ENCODE measurements around the gene SPATS2. TPM values are rescaled to one million over a fixed set of nuclear protein-coding genes. Genes with fewer than 3 reads are reported as not detected.

The SPATS2 gene
- total RNA-seq, 1 experiment from 2014 or later = 74.2 TPM

DNA sequence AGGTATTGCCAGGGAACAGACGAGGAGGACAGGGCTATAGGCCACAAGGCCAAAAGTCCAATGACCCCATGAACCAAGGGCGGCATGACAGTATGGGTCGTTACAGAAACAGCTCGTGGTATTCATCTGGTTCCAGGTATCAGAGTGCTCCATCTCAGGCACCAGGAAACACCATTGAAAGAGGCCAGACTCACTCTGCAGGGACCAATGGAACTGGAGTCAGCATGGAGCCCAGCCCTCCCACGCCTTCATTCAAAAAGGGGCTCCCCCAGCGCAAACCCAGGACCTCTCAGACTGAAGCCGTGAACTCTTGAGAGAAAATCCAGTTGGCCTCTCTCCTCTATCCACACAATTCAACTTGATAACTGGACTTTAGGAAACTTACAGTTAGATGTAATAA, 158.7 kb downstream of the SPATS2 start:
- H3K36me3 ChIP-seq (ENCODE audit: control insufficient read depth in 1 of 2, insufficient read depth in 2 of 2, low read length in 2 of 2) = peaks cover 41 to 43% of the 10 kb centered on the region in 2 experiments
- intact Hi-C loops (cut with micrococcal nuclease) = no loop called here
- no peak overlapping the region for H3K9ac ChIP-seq (ENCODE audit: low read length)
- no peak overlapping the region for H2AFZ ChIP-seq (ENCODE audit: low read depth, low read length, poor library complexity, severe bottlenecking)
- DNase-seq (ENCODE audit: low read depth, low spot score) = no peak
- H3K4me1 ChIP-seq (ENCODE audit: control insufficient read depth in 1 of 2, insufficient read depth in 2 of 2, low read length in 2 of 2) = no peaks in the 10 kb centered on the region
- no peak overlapping the region for H3K27ac ChIP-seq (ENCODE audit: low read depth, low read length)
- CTCF ChIA-PET = interaction anchor here (1.1 to 2.4 kb wide), 2 partner anchors 12 to 54 kb away, joined by 3 to 6 read pairs; no protein-coding TSS in a partner anchor
- RAD21 ChIA-PET (ENCODE audit: low non-redundant PET in 1 of 2, low total read pairs in 2 of 2, uncharacterized antibody in 2 of 2, unreplicated experiment in 2 of 2) = no interaction called here
- BruUV-seq (replicated peaks) = no TSS peak
- no peak overlapping the region for H3K4me2 ChIP-seq (ENCODE audit: low read length)
- H3K4me3 ChIP-seq (replicated peaks in 1 of 2; ENCODE audit: low read depth in 1 of 2, low read length in 2 of 2) = no peak overlapping the region
- no peak for TF ChIP-seq CBX3 (IDR thresholded peaks at IDR 0.05; ENCODE audit: low read depth)
- TF ChIP-seq EZH2phosphoT487 (IDR thresholded peaks at IDR 0.05; ENCODE audit: borderline replicate concordance) = no peak
- no peak for TF ChIP-seq EZH2 (IDR thresholded peaks at IDR 0.05)
- TF ChIP-seq RAD21 (IDR thresholded peaks at IDR 0.05; ENCODE audit: low read depth) = no peak
- TF ChIP-seq, protein P1, sequence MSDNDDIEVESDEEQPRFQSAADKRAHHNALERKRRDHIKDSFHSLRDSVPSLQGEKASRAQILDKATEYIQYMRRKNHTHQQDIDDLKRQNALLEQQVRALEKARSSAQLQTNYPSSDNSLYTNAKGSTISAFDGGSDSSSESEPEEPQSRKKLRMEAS (IDR thresholded peaks at IDR 0.05) = no peak
- no peak for TF ChIP-seq CEBPB (IDR thresholded peaks at IDR 0.05; ENCODE audit: low read depth)
- no peak for TF ChIP-seq ELF1 (IDR thresholded peaks at IDR 0.05; ENCODE audit: borderline replicate concordance, low read depth)
- TF ChIP-seq SIN3A (IDR thresholded peaks at IDR 0.05; ENCODE audit: low read depth) = no peak
- no peaks in the 10 kb centered on the region for H3K79me2 ChIP-seq (ENCODE audit: insufficient read depth, low read length)
- H4K20me1 ChIP-seq (ENCODE audit: insufficient read depth) = no peaks in the 10 kb centered on the region
- no peaks in the 10 kb centered on the region for H3K9me2 ChIP-seq (ENCODE audit: insufficient read depth)
- no peaks in the 10 kb centered on the region for H3K27me3 ChIP-seq (ENCODE audit: insufficient read depth, low read length)
- POLR2A ChIA-PET = no interaction called here
- H3K9me3 ChIP-seq (ENCODE audit: control insufficient read depth in 1 of 2, insufficient read depth in 1 of 2, low read depth in 1 of 2, low read length in 2 of 2) = no peaks in the 10 kb centered on the region
- no peak for ATAC-seq

DNA sequence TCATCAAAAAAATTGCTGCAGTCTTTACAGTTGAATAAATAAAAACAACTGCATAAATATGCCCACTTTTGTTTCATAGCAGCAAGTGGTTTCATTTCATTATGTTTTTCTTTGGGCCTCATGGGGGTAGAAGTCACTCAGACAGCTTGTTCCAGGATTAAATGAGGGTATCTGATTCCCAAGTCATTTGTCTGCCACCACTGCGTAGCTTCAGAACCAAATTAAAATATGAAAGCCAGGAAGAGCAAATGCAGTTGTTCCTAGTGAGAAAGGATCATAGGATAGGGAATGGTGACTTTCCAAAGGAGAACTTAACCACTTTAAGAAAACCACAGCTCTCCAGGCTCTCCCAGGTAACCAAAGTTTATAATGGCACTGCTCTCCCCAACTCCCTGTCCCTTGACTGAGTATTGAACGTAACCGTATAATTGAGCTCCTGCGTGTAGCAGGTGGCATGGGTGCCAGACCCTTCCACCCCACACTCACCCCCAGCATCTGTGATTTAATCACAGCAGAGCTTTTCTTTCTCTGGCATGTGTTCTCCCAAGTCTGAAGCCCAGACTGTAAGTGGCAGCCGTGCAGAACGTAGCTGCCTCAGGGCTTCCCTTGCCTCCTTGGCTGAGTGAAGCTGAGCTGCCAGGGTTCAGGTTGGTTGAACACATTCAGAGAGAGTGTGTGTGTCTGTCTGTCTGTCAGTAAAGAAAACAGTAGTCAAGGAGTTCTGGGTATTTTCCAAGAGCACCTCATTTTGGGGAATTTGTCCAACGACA, 160.3 kb downstream of the SPATS2 start:
- ATAC-seq = no peak
- H2AFZ ChIP-seq (ENCODE audit: low read depth, low read length, poor library complexity, severe bottlenecking) = no peak overlapping the region
- H4K20me1 ChIP-seq (ENCODE audit: insufficient read depth) = no peaks in the 10 kb centered on the region
- no peak overlapping the region for H3K27ac ChIP-seq (ENCODE audit: low read depth, low read length)
- no peak overlapping the region for H3K9ac ChIP-seq (ENCODE audit: low read length)
- RAD21 ChIA-PET (ENCODE audit: low non-redundant PET in 1 of 2, low total read pairs in 2 of 2, uncharacterized antibody in 2 of 2, unreplicated experiment in 2 of 2) = no interaction called here
- intact Hi-C loops (cut with micrococcal nuclease) = no loop called here
- no peaks in the 10 kb centered on the region for H3K27me3 ChIP-seq (ENCODE audit: insufficient read depth, low read length)
- POLR2A ChIA-PET = no interaction called here
- H3K4me1 ChIP-seq (ENCODE audit: control insufficient read depth in 1 of 2, insufficient read depth in 2 of 2, low read length in 2 of 2) = no peaks in the 10 kb centered on the region
- H3K4me3 ChIP-seq (replicated peaks in 1 of 2; ENCODE audit: low read depth in 1 of 2, low read length in 2 of 2) = no peak overlapping the region
- CTCF ChIA-PET = interaction anchor here (0.8 to 1.0 kb wide), 2 partner anchors 14 to 169 kb away, joined by 3 to 4 read pairs; no protein-coding TSS in a partner anchor
- no peak overlapping the region for H3K4me2 ChIP-seq (ENCODE audit: low read length)
- no peak for DNase-seq (ENCODE audit: low read depth, low spot score)
- no TSS peak for BruUV-seq (replicated peaks)
- no peaks in the 10 kb centered on the region for H3K9me3 ChIP-seq (ENCODE audit: control insufficient read depth in 1 of 2, insufficient read depth in 1 of 2, low read depth in 1 of 2, low read length in 2 of 2)
- peaks cover 32 to 33% of the 10 kb centered on the region in 2 experiments for H3K36me3 ChIP-seq (ENCODE audit: control insufficient read depth in 1 of 2, insufficient read depth in 2 of 2, low read length in 2 of 2)
- H3K9me2 ChIP-seq (ENCODE audit: insufficient read depth) = no peaks in the 10 kb centered on the region
- no peaks in the 10 kb centered on the region for H3K79me2 ChIP-seq (ENCODE audit: insufficient read depth, low read length)
- TF ChIP-seq, protein P2, sequence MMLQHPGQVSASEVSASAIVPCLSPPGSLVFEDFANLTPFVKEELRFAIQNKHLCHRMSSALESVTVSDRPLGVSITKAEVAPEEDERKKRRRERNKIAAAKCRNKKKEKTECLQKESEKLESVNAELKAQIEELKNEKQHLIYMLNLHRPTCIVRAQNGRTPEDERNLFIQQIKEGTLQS (IDR thresholded peaks at IDR 0.05) = no peak
